ENCODE results near the gene CADPS2. TPM values are rescaled to one million over a fixed set of nuclear protein-coding genes. Genes with fewer than 3 reads are reported as not detected.

CADPS2 gene
- total RNA-seq, 1 donor from 2014 or later: 6.4 TPM

- H3K4me3 Mint-ChIP-seq (ENCODE audit: unreplicated experiment): no peak overlapping the region
- H3K27me3 Mint-ChIP-seq (ENCODE audit: low read depth, unreplicated experiment): no peaks in the 10 kb centered on the region
- no peaks in the 10 kb centered on the region for H3K36me3 Mint-ChIP-seq (ENCODE audit: low read depth, unreplicated experiment)
- Histone ChIP-seq H3K27ac (ENCODE audit: low read depth, low read length) (no peak overlapping the region), H2AFZ (ENCODE audit: low read depth, low read length) (no peak overlapping the region), H3K79me2 (ENCODE audit: insufficient read depth, low read length) (no peaks in the 10 kb centered on the region), H3K9me3 (ENCODE audit: insufficient read depth, low read depth, low read length) (no peaks in the 10 kb centered on the region), H3K27me3 (ENCODE audit: insufficient read depth, low read length) (no peaks in the 10 kb centered on the region), H3K4me1 (ENCODE audit: insufficient read depth, low read length) (no peaks in the 10 kb centered on the region), H4K20me1 (ENCODE audit: insufficient read depth, low read length) (no peaks in the 10 kb centered on the region), H3K36me3 (ENCODE audit: insufficient read depth, low read length) (no peaks in the 10 kb centered on the region), H3K4me2 (ENCODE audit: low read length) (no peak overlapping the region), H3K4me3 (ENCODE audit: insufficient read depth, low read depth, low read length) (no peak overlapping the region), H3K9ac (ENCODE audit: low read length) (no peak overlapping the region)
- H3K27ac Mint-ChIP-seq (ENCODE audit: unreplicated experiment): no peak overlapping the region
- H3K9me3 Mint-ChIP-seq (ENCODE audit: unreplicated experiment): peaks cover 6% of the 10 kb centered on the region
- DNase-seq (ENCODE audit: low read depth) (no peak), FAIRE-seq (no peak)
- peaks cover 8% of the 10 kb centered on the region for H3K4me1 Mint-ChIP-seq (ENCODE audit: low read depth, unreplicated experiment)
- no peak for TF ChIP-seq EZH2 (IDR thresholded peaks at IDR 0.05; ENCODE audit: insufficient read depth, low read length)
- no peak for TF ChIP-seq CTCF (IDR thresholded peaks at IDR 0.05; ENCODE audit: insufficient read depth, low read depth, low read length)
These were observed 232.6 kb downstream of the CADPS2 start for GRCh38 chr7:122653685-122654084.

- FAIRE-seq: no peak
- H3K36me3 ChIP-seq (ENCODE audit: insufficient read depth, low read length): no peaks in the 10 kb centered on the region
These were observed 233.4 kb downstream of the CADPS2 start for GRCh38 chr7:122652876-122653275.

More at GRCh38 chr7:122652876-122653275, 233.4 kb downstream of the CADPS2 start:
- Histone ChIP-seq H3K4me1 (ENCODE audit: insufficient read depth, low read length) (no peaks in the 10 kb centered on the region), H3K4me3 (ENCODE audit: insufficient read depth, low read depth, low read length) (no peak overlapping the region), H3K4me2 (ENCODE audit: low read length) (no peak overlapping the region), H3K9me3 (ENCODE audit: insufficient read depth, low read depth, low read length) (no peaks in the 10 kb centered on the region), H3K27ac (ENCODE audit: low read depth, low read length) (no peak overlapping the region), H4K20me1 (ENCODE audit: insufficient read depth, low read length) (no peaks in the 10 kb centered on the region), H3K79me2 (ENCODE audit: insufficient read depth, low read length) (no peaks in the 10 kb centered on the region), H2AFZ (ENCODE audit: low read depth, low read length) (no peak overlapping the region), H3K9ac (ENCODE audit: low read length) (no peak overlapping the region), H3K27me3 (ENCODE audit: insufficient read depth, low read length) (no peaks in the 10 kb centered on the region)
- no peak overlapping the region for H3K4me3 Mint-ChIP-seq (ENCODE audit: unreplicated experiment)
- H3K9me3 Mint-ChIP-seq (ENCODE audit: unreplicated experiment): peaks cover 4% of the 10 kb centered on the region
- TF ChIP-seq EZH2 (IDR thresholded peaks at IDR 0.05; ENCODE audit: insufficient read depth, low read length) (no peak), CTCF (IDR thresholded peaks at IDR 0.05; ENCODE audit: insufficient read depth, low read depth, low read length) (no peak)
- H3K4me1 Mint-ChIP-seq (ENCODE audit: low read depth, unreplicated experiment): peaks cover 8% of the 10 kb centered on the region
- H3K36me3 Mint-ChIP-seq (ENCODE audit: low read depth, unreplicated experiment): no peaks in the 10 kb centered on the region
- DNase-seq (ENCODE audit: low read depth): no peak
- no peaks in the 10 kb centered on the region for H3K27me3 Mint-ChIP-seq (ENCODE audit: low read depth, unreplicated experiment)
- no peak overlapping the region for H3K27ac Mint-ChIP-seq (ENCODE audit: unreplicated experiment)
